ELF-1 (cell line): ENCODE measurements around the gene PPM1N.

Source experiments
- DNase-seq: peaks from one replicate; pipeline ENCODE4 v3.0.0-alpha.2; 2016; ENCODE audit warnings: low read depth, low spot score

PPM1N gene

DNA sequence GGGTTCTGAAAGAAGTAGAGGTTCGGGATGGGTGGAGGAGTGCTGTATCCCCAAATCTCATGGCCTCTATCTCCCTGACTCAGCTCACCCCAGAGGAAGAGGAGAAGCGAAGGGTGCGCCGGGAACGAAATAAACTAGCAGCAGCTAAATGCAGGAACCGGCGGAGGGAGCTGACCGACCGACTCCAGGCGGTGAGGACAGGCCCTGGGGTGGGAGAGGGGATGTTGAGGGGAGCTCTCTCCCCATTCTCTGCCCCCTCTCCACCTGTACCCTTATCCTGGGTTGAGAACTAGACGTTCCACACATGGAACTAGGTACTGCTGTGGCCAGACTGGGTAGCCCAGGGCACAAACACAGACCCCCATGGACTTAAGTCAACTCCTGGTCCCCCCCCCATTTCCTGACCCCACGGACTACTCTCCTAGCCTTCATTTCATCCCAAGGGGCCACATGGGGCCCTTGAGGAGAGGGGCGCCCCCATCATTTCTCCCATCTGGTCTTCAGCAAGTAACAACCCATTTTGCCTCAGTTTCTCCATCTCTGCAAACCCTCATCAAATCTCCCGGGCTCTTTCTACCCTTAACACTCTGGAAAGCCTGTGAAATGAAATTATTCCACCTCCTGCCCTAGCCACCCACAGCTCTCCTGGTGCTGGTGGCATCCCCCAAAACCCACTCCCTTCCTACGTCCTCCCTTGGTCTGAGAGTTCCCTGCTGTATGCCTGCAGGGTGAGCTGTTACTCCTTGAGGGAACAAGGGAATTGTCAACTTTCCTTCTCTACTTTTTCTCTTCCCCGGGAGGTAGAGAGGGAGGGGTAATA is 26.9 kb upstream of the PPM1N start:
- DNase-seq: no peak

DNA sequence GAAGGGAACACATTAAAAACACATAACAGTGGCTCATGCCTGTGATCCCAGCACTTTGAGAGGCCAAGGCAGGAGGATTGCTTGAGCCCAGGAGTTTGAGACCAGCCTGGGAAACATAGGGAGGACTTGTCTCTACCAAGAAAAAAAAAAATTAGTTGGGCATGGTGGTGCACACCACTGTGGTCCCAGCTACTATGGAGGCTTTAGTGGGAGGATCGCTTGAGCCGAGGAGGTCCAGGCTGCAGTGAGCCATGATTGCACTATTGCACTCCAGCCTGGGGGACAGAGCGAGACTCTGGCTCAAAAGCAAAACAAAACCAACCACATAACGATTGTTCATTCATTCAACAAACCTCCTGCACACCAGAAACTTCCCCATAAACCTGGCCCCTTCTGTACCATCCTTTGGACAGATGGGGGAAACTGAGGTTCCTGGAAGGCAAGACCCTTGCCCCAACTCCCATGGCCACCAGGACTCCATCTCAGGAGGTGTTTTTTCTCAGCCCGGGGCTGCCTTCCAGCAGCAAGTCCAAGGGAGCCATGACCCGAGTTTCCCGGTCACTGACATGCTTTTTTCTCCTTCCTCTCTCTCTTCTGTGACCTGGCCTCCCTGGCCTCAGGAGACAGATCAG is 26.2 kb upstream of the PPM1N start:
- peak; percentile 29 for DNase-seq

DNA sequence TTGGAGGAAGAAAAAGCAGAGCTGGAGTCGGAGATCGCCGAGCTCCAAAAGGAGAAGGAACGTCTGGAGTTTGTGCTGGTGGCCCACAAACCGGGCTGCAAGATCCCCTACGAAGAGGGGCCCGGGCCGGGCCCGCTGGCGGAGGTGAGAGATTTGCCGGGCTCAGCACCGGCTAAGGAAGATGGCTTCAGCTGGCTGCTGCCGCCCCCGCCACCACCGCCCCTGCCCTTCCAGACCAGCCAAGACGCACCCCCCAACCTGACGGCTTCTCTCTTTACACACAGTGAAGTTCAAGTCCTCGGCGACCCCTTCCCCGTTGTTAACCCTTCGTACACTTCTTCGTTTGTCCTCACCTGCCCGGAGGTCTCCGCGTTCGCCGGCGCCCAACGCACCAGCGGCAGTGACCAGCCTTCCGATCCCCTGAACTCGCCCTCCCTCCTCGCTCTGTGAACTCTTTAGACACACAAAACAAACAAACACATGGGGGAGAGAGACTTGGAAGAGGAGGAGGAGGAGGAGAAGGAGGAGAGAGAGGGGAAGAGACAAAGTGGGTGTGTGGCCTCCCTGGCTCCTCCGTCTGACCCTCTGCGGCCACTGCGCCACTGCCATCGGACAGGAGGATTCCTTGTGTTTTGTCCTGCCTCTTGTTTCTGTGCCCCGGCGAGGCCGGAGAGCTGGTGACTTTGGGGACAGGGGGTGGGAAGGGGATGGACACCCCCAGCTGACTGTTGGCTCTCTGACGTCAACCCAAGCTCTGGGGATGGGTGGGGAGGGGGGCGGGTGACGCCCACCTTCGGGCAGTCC is 25.5 kb upstream of the PPM1N start:
- DNase-seq: peak; percentile 39

- DNase-seq: no peak
Measured at GRCh38 chr19:45473367-45473681, 24.9 kb upstream of the PPM1N start.

DNA sequence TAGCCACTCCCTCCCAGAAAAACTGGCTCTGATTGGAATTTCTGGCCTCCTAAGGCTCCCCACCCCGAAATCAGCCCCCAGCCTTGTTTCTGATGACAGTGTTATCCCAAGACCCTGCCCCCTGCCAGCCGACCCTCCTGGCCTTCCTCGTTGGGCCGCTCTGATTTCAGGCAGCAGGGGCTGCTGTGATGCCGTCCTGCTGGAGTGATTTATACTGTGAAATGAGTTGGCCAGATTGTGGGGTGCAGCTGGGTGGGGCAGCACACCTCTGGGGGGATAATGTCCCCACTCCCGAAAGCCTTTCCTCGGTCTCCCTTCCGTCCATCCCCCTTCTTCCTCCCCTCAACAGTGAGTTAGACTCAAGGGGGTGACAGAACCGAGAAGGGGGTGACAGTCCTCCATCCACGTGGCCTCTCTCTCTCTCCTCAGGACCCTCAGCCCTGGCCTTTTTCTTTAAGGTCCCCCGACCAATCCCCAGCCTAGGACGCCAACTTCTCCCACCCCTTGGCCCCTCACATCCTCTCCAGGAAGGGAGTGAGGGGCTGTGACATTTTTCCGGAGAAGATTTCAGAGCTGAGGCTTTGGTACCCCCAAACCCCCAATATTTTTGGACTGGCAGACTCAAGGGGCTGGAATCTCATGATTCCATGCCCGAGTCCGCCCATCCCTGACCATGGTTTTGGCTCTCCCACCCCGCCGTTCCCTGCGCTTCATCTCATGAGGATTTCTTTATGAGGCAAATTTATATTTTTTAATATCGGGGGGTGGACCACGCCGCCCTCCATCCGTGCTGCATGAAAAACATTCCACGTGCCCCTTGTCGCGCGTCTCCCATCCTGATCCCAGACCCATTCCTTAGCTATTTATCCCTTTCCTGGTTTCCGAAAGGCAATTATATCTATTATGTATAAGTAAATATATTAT is 24.3 kb upstream of the PPM1N start:
- no peak for DNase-seq

DNA sequence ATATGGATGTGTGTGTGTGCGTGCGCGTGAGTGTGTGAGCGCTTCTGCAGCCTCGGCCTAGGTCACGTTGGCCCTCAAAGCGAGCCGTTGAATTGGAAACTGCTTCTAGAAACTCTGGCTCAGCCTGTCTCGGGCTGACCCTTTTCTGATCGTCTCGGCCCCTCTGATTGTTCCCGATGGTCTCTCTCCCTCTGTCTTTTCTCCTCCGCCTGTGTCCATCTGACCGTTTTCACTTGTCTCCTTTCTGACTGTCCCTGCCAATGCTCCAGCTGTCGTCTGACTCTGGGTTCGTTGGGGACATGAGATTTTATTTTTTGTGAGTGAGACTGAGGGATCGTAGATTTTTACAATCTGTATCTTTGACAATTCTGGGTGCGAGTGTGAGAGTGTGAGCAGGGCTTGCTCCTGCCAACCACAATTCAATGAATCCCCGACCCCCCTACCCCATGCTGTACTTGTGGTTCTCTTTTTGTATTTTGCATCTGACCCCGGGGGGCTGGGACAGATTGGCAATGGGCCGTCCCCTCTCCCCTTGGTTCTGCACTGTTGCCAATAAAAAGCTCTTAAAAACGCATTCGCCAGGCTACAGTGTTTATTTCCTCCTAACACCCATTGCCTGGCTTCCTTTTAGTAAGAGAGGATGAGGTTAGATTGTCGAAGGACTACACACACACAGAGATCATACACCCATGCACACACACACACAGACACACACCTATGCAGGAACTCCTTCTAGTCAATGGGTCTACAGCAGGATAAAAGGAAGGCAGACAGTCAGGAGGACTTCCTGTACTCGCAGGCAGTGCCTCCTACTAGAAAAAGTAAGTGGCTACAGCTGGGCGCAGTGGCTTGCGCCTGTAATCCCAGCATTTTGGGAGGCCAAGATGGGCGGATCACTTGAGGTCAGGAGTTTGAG is 23.4 kb upstream of the PPM1N start:
- DNase-seq: no peak

- no peak for DNase-seq
Measured at GRCh38 chr19:45475537-45476291, 22.5 kb upstream of the PPM1N start.

- DNase-seq: no peak
Measured at GRCh38 chr19:45476304-45476703, 21.9 kb upstream of the PPM1N start.

- no peak for DNase-seq
Measured at GRCh38 chr19:45477186-45477585, 21.1 kb upstream of the PPM1N start.

DNA sequence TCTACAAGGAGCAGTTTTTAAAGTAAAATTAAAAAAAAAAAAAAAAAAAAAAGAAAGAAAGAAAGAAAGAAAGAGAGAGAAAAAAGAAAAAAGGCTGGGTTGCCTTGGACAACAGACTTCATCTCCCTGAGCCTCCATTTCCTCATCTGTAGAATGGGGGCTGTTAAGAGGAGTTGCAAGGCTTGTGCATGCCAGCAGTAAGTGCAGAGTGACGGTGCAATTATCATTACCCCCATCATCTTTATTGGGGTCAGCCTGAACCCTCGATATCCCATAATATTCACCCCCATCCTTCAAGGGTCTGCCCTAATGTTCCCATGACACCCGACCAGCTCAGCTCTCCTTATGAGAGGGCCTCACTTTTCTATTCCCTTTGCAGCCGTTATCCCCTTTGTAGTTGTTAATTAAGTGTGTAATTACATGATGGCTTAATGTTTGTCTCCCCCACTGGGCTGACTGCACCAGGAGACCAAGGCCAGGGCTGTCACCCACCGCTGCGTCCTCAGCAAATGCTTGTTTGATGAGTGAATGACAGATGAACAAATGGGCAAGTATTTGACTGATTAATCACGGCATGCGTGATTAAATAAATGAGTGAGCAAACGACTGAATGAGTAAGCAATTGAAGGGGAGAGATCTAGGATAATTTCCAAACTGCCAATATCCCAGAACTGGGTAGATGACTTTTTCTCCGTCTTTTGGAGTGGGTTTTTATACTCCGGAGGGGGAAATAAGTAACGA is 20.4 kb upstream of the PPM1N start:
- DNase-seq: no peak

DNA sequence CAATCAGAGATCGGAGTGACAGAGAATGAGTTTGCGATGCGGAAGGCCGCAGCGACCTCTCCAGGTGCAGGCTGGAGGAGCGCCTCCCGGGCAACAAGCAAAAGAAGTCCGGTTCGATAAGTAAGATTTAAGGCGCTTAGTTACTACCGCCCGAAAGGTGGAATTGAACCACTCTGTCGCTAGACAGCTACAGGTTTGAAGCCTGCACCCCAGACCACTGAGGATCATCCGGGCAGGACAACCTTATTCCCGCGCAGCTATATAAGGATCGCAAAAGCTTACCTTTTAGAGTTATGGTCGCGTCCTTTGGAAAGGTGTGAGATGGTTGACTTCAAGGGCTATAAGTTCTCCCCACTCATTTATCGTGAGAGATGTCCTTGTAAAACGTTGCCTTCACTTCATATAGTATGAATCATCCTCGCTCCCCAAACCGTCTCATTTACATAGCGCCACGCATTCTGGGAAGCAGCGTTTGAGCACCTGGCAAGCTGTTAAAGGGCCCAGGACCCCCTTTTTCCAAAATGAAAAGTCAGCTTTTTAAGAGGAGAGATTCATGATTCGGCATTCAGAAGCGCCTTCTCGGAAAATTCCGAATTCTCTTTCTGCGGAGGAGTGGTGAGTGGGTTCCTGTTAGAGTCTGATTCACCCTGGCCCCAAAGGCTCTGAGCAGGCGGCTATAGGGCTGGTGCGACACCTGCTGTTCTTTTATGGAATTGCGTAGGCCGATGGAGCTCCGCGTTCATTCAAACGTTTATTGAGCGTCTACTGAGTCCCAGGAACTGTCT is 19.6 kb upstream of the PPM1N start:
- peak; percentile 96 for DNase-seq

DNA sequence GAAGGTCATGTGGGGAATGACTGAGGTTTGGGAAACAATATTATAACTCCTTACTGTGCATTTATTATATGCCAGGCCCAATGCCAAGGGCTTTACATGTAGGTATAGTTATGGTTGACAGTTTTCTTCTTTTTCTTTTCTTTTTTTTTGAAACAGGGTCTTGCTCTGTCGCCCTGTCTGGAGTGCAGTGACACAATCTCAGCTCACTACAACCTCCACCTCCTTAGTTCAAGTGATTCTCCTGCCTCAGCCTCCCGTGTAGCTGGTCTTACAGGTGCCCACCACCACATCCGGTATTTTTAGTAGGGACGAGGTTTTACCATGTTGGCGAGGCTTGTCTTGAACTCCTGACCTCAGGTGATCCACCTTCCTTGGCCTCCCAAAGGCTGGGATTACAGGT is 15.2 kb upstream of the PPM1N start:
- no peak for DNase-seq

- DNase-seq: no peak
Measured at GRCh38 chr19:45484273-45484945, 13.8 kb upstream of the PPM1N start.

- DNase-seq: peak; percentile 97
Measured at GRCh38 chr19:45485305-45486077, 12.8 kb upstream of the PPM1N start.

DNA sequence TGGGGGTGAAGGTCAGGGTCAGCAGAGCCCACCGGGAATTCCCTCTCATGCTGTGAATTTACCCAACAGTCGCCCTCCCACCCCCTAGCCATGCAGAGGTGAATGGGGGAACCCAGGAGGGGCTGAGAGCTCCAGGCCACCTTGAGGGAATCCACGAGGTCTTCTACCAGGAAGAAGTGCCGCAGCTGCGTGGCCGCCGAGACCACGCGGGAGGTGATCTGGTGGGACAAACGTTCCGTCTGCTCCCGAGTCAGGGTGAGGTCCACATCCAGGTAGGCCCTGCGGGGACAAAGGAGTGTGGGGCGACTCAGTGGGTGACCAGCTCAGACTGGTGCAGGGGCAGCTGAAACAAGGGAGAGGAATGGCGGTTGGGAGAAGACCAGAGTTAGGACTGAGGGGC is 9.5 kb upstream of the PPM1N start:
- DNase-seq: no peak

- DNase-seq: no peak
Measured at GRCh38 chr19:45489216-45489855, 8.9 kb upstream of the PPM1N start.
